DOHH2 (cell line): ENCODE measurements around the gene PPP5C.

Experiments used
- H3F3A ChIP-seq: fragments of 200-600 bp; sonication (generic), shearing (Covaris generic); 2 replicates; pipeline ENCODE4 v1.6.0; 2016; ENCODE audit warnings: antibody characterized with exemption, mild to moderate bottlenecking; ENCODE audit not compliant: control insufficient read depth, insufficient read depth
- H3K27ac ChIP-seq: fragments of 200-600 bp; sonication (generic); 2 replicates; pipeline ENCODE4 v1.5.1; 2014; ENCODE audit warnings: low read depth, mild to moderate bottlenecking, low read length, moderate library complexity
- H3K27me3 ChIP-seq: fragments of 200-600 bp; sonication (generic); 2 replicates; pipeline ENCODE4 v1.6.1; 2014; ENCODE audit warnings: mild to moderate bottlenecking, low read length, mixed read lengths; ENCODE audit not compliant: control insufficient read depth
- H3K36me3 ChIP-seq: fragments of 200-600 bp; sonication (generic); 2 replicates; pipeline ENCODE4 v1.6.1; 2014; ENCODE audit warnings: mild to moderate bottlenecking, low read length, moderate library complexity, mixed read lengths; ENCODE audit not compliant: control insufficient read depth
- H3K4me1 ChIP-seq: fragments of 200-600 bp; sonication (generic); 2 replicates; pipeline ENCODE4 v1.6.1; 2014; ENCODE audit warnings: mild to moderate bottlenecking, low read length, mixed read lengths; ENCODE audit not compliant: control insufficient read depth
- H3K4me2 ChIP-seq: fragments of 200-600 bp; sonication (generic); 2 replicates; pipeline ENCODE4 v1.6.0; 2014; ENCODE audit warnings: mild to moderate bottlenecking, low read length, moderate library complexity
- H3K4me3 ChIP-seq: fragments of 200-600 bp; sonication (generic); 2 replicates; pipeline ENCODE4 v1.5.1; 2014; ENCODE audit warnings: mild to moderate bottlenecking, low read length, mixed read lengths
- H3K79me2 ChIP-seq: fragments of 200-600 bp; sonication (generic); 2 replicates; pipeline ENCODE4 v1.6.1; 2014; ENCODE audit warnings: mild to moderate bottlenecking, low read length, mixed read lengths; ENCODE audit not compliant: control insufficient read depth
- H3K9me2 ChIP-seq: fragments of 200-600 bp; sonication (generic); replicated peaks from 2 replicates; pipeline ENCODE4 v1.6.1; 2014; ENCODE audit warnings: mild to moderate bottlenecking, low read length, mixed read lengths; ENCODE audit not compliant: control insufficient read depth
- H3K9me3 ChIP-seq: fragments of 200-600 bp; sonication (generic); 2 replicates; pipeline ENCODE4 v1.6.1; 2014; ENCODE audit warnings: antibody characterized with exemption, low read length, mixed read lengths; ENCODE audit not compliant: control insufficient read depth, insufficient read depth
- H4K20me1 ChIP-seq: fragments of 200-600 bp; sonication (generic); 2 replicates; pipeline ENCODE4 v1.6.0; 2014; ENCODE audit warnings: low read depth, mild to moderate bottlenecking, antibody characterized with exemption, low read length, moderate library complexity; ENCODE audit not compliant: control insufficient read depth, insufficient read depth
- EZH2phosphoT487 ChIP-seq: fragments of 200-600 bp; sonication (generic); IDR thresholded peaks from 2 replicates; pipeline ENCODE4 v1.6.1; 2017; ENCODE audit warnings: borderline replicate concordance, mild to moderate bottlenecking, antibody characterized with exemption, low read length, moderate library complexity, mixed read lengths
- TF ChIP-seq, protein P1 (sequence below): fragments of 200-600 bp; sonication (generic); IDR thresholded peaks from one replicate; pipeline ENCODE4 v1.5.1; 2014; ENCODE audit warnings: antibody characterized with exemption, mild to moderate bottlenecking, low read depth, low read length; ENCODE audit not compliant: poor library complexity, severe bottlenecking

Gene PPP5C

DNA sequence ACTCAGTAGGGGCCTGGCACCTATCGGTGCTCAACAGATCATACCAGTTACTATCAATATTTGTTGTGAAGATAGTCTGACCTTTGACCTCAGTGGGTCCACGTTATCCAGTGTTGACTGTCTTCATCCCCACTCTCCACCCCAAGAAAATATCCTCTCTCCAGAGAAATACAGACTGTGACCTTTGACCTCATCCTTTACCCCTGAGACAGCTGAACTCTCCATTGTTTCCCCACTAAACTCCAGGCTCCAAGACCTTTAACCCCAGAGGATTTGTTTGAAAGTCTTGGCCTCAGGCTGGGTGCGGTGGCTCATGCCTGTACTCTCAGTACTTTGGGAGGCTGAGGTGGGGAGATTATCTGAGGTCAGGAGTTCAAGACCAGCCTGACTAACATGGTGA lies 22.6 kb upstream of the PPP5C start:
- no peaks in the 10 kb centered on the region for H3K36me3 ChIP-seq
- H3K4me2 ChIP-seq, result no peak overlapping the region
- H3K4me3 ChIP-seq, result no peak overlapping the region
- no peaks in the 10 kb centered on the region for H3F3A ChIP-seq
- H4K20me1 ChIP-seq, result no peaks in the 10 kb centered on the region
- H3K27ac ChIP-seq, result no peak overlapping the region
- H3K9me2 ChIP-seq, result no peaks in the 10 kb centered on the region
- no peaks in the 10 kb centered on the region for H3K79me2 ChIP-seq
- TF ChIP-seq EZH2phosphoT487, result no peak
- TF ChIP-seq, protein P1, sequence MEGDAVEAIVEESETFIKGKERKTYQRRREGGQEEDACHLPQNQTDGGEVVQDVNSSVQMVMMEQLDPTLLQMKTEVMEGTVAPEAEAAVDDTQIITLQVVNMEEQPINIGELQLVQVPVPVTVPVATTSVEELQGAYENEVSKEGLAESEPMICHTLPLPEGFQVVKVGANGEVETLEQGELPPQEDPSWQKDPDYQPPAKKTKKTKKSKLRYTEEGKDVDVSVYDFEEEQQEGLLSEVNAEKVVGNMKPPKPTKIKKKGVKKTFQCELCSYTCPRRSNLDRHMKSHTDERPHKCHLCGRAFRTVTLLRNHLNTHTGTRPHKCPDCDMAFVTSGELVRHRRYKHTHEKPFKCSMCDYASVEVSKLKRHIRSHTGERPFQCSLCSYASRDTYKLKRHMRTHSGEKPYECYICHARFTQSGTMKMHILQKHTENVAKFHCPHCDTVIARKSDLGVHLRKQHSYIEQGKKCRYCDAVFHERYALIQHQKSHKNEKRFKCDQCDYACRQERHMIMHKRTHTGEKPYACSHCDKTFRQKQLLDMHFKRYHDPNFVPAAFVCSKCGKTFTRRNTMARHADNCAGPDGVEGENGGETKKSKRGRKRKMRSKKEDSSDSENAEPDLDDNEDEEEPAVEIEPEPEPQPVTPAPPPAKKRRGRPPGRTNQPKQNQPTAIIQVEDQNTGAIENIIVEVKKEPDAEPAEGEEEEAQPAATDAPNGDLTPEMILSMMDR, result no peak
- H3K27me3 ChIP-seq, result no peaks in the 10 kb centered on the region
- no peaks in the 10 kb centered on the region for H3K4me1 ChIP-seq
- H3K9me3 ChIP-seq, result peaks cover 23% of the 10 kb centered on the region

DNA sequence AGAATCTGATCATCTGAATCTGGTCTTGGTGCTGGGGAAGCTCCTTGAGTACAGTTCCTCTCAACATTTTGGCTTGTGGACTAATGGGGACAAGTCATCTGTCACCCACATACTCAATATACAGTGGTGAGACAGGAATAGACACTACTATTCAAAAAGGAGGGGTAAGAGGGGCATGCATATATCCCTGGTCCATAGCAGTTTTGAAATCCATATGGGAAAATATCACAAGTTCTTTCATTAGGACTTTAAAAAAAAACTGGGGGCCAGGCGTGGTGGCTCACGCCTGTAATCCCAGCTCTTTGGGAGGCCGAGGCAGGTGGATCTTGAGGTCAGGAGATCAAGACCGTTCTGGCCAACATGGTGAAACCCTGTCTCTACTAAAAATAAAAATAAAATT lies 20.3 kb upstream of the PPP5C start:
- H3K27ac ChIP-seq, result no peak overlapping the region
- no peaks in the 10 kb centered on the region for H3K27me3 ChIP-seq
- no peaks in the 10 kb centered on the region for H3F3A ChIP-seq
- H3K4me3 ChIP-seq, result no peak overlapping the region
- H3K4me1 ChIP-seq, result no peaks in the 10 kb centered on the region
- H3K4me2 ChIP-seq, result no peak overlapping the region
- H3K79me2 ChIP-seq, result no peaks in the 10 kb centered on the region
- TF ChIP-seq EZH2phosphoT487, result no peak
- TF ChIP-seq, protein P1, result no peak
- no peaks in the 10 kb centered on the region for H3K9me2 ChIP-seq
- H3K9me3 ChIP-seq, result peaks cover 23% of the 10 kb centered on the region
- H3K36me3 ChIP-seq, result no peaks in the 10 kb centered on the region
- H4K20me1 ChIP-seq, result no peaks in the 10 kb centered on the region

DNA sequence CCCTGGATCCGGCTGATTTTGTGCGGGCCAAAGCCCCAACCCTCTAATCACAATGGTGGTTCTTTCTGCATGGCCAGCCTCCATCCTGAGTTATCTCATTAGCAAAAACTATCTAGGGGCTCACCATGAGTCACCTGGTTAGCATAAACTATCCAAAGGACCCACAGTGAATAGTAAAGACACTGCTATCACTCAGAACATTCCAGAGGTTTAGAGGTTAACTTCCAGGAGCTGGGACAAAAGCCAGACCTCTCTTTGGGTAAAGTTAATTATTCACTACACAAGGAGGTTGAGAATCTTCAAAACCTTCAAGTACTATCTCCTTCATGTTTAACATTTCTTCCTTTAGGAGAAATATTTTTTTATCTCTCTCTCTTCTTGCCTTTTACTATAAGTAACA lies 18.8 kb upstream of the PPP5C start:
- H3F3A ChIP-seq, result no peaks in the 10 kb centered on the region
- H3K4me2 ChIP-seq, result no peak overlapping the region
- no peaks in the 10 kb centered on the region for H3K36me3 ChIP-seq
- H3K79me2 ChIP-seq, result no peaks in the 10 kb centered on the region
- no peaks in the 10 kb centered on the region for H3K9me2 ChIP-seq
- H3K27ac ChIP-seq, result no peak overlapping the region
- no peak overlapping the region for H3K4me3 ChIP-seq
- H3K4me1 ChIP-seq, result no peaks in the 10 kb centered on the region
- H3K27me3 ChIP-seq, result no peaks in the 10 kb centered on the region
- H3K9me3 ChIP-seq, result peaks cover 23% of the 10 kb centered on the region
- TF ChIP-seq EZH2phosphoT487, result no peak
- TF ChIP-seq, protein P1, result no peak
- H4K20me1 ChIP-seq, result no peaks in the 10 kb centered on the region
